Kidney epithelial cell (primary cell): ENCODE results near the gene TBL1XR1. TPM values are rescaled to one million over a fixed set of nuclear protein-coding genes. Genes with fewer than 3 reads are reported as not detected.

Experiments
- DNase-seq: peaks from one replicate; pipeline ENCODE4 v3.0.0-alpha.2; 2010; ENCODE audit warnings: low read depth
- H3K27me3 ChIP-seq: 2 replicates; pipeline ENCODE4 v1.6.0; 2011; ENCODE audit warnings: low read length; ENCODE audit not compliant: control insufficient read depth, insufficient read depth
- H3K36me3 ChIP-seq: 2 replicates; pipeline ENCODE4 v1.5.1; 2011; ENCODE audit warnings: low read length; ENCODE audit not compliant: control insufficient read depth, insufficient read depth
- H3K4me3 ChIP-seq: 2 replicates; pipeline ENCODE4 v1.5.1; 2011; ENCODE audit warnings: low read depth, mild to moderate bottlenecking, control low read depth, low read length
- total RNA-seq: library from RNA; depleted of rRNA; stranded (reverse); fragments of >200 nt; gene quantifications from 2 replicates; pipeline ENCODE4 v1.2.3, GENCODE V29; 2015
- TF ChIP-seq, protein P1 (sequence below): IDR thresholded peaks from 2 replicates; pipeline ENCODE4 v1.5.1; 2011; ENCODE audit warnings: mild to moderate bottlenecking, moderate library complexity, low read length, control low read depth, inconsistent platforms; ENCODE audit not compliant: insufficient read depth, poor library complexity, severe bottlenecking

TBL1XR1 gene
- total RNA-seq, 1 donor from 2014 or later, result 81.4 TPM

DNA sequence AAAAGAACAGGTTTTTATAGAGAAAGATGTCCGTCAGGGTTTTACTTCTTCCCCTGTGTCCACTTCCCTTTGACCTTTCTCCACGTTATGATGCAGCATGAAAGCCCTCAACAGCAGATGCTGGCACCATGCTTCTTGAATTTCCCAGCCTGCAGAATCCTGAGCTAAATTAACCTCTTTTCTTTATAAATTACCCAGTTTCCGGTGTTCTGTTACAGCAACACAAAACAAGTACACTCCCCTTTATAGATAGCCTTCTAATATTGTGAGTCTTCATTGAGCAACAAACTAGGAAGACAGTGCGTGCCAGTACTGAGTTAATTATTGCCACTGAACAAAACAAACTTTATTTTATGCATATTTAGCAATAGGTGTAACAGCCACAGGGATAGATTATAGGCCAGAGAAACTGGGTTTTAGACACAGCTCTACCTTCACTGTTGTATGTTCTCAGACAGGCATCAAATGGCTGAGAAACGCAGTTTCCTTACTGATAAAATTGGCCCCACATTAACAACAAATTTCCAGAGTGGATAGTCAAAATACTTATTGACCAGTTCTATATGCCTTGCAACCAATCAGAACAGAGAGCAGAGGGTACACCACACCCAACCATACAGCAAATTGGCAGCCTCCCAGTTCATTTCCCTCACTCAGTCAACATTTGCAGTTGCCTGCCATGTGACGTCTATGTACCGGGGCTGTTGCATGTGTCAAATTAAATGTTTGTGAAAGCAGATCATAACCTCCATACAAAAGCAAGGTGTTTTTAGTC, 14.4 kb upstream of the TBL1XR1 start:
- TF ChIP-seq, protein P1, sequence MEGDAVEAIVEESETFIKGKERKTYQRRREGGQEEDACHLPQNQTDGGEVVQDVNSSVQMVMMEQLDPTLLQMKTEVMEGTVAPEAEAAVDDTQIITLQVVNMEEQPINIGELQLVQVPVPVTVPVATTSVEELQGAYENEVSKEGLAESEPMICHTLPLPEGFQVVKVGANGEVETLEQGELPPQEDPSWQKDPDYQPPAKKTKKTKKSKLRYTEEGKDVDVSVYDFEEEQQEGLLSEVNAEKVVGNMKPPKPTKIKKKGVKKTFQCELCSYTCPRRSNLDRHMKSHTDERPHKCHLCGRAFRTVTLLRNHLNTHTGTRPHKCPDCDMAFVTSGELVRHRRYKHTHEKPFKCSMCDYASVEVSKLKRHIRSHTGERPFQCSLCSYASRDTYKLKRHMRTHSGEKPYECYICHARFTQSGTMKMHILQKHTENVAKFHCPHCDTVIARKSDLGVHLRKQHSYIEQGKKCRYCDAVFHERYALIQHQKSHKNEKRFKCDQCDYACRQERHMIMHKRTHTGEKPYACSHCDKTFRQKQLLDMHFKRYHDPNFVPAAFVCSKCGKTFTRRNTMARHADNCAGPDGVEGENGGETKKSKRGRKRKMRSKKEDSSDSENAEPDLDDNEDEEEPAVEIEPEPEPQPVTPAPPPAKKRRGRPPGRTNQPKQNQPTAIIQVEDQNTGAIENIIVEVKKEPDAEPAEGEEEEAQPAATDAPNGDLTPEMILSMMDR, result no peak
- H3K4me3 ChIP-seq, result no peak overlapping the region
- no peak for DNase-seq
- no peaks in the 10 kb centered on the region for H3K27me3 ChIP-seq
- no peaks in the 10 kb centered on the region for H3K36me3 ChIP-seq

DNA sequence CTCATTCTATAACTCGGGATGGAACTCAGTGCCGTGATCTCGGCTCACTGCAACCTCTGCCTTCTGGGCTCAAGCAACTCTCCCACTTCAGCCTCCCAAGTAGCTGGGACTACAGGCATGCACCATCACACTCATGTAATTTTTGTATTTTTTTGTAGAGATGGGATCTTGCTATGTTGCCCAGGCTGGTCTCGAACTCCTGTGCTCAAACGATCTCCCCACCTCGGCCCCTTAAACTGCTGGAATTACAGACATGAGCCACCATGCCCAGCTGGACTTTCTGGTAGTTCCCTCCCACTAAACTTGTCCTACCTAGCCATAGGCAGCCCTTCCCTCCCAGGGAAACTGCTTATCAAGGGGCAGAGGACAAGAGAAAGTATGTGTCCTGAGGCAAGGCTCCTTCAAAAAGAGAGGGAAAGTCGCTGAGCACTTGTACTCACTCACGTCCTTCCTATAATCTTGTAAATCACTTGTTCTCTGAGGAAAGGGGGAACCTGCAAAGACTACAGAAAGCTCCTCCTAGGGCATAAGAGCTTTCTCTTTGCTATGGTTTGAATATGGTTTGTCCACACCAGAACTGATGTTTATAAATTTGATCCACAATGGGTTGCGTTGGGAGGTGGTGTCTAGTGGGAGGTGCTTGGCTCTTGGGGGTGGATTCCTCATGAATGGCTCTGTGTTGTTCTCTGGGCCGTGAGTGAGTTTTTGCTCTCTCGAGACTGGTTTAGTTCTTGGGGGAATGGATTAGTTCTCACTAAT, 13.6 kb upstream of the TBL1XR1 start:
- Histone ChIP-seq H3K36me3 (no peaks in the 10 kb centered on the region), H3K4me3 (no peak overlapping the region), H3K27me3 (no peaks in the 10 kb centered on the region)
- TF ChIP-seq, protein P1, result no peak
- DNase-seq, result no peak

DNA sequence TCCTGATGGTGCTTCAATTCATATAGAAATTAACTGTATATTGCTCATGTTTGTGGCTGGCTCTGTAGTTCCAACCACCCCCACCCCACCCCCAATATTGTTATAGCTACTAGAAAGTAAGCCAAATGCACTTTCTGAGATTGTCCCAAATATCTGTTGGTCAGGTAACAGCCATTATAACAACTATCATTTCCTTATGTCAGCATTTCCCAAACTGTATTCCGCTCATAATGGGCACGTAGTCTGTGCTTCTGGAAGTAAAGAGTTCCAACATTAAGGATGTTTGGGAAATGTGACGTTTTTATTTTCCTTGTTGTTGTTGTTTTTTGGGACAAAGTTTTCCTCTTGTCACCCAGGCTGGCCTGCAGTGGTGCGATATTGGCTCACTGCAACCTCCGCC, 12.2 kb upstream of the TBL1XR1 start:
- DNase-seq, result no peak
- TF ChIP-seq, protein P1, result no peak
- Histone ChIP-seq H3K36me3 (no peaks in the 10 kb centered on the region), H3K4me3 (no peak overlapping the region), H3K27me3 (no peaks in the 10 kb centered on the region)

DNA sequence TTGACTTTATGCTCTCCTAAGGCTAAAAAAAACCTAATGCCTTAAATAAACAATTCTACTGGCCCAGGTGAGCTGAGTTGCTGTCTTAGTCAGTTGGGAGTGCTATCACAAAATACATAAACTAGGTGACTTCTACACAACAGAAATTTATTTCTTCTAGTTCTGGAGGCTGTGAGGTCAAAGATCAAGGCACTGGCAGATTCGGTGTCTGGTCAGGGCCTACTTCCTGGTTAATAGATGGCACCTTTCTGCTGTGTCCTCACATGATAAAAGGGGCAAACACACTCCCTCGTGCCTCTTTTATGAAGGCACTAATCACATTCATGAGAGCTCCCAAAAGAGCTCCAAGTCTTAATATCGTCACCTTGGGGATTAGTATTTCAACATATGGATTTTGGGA, 11.5 kb upstream of the TBL1XR1 start:
- no peaks in the 10 kb centered on the region for H3K36me3 ChIP-seq
- H3K27me3 ChIP-seq, result no peaks in the 10 kb centered on the region
- DNase-seq, result no peak
- H3K4me3 ChIP-seq, result no peak overlapping the region
- TF ChIP-seq, protein P1, result no peak

DNA sequence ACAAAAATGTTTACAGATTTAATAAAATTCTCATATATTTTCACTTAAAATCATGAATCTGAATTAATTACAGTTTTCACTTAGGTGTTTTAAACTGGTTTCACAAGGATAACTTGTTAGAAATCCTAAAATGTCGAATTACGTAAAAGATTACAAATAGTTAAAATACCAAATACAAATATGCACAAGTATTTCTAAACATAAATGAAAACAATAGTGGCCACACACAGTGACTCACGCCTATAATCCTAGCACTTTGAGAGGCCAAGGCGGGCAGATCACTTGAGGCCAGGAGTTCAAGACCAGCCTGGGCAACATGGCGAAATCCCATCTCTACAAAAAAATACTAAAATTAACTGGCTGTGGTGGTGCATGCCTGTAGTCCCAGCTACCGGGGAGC, 10.9 kb upstream of the TBL1XR1 start:
- H3K36me3 ChIP-seq, result no peaks in the 10 kb centered on the region
- TF ChIP-seq, protein P1, result no peak
- H3K27me3 ChIP-seq, result no peaks in the 10 kb centered on the region
- no peak overlapping the region for H3K4me3 ChIP-seq
- no peak for DNase-seq
